Neuronal stem cell (in vitro differentiated cells): ENCODE measurements around the gene B3GALT6.

ENCODE experiments used
- DNase-seq: peaks from one replicate; pipeline ENCODE4 v3.0.0-alpha.2; 2013; ENCODE audit warnings: low spot score
- H2AFZ ChIP-seq: one replicate; pipeline ENCODE4 v1.6.1; 2013; ENCODE audit warnings: mild to moderate bottlenecking, low read length, inconsistent platforms
- H2AK5ac ChIP-seq: 2 replicates; pipeline ENCODE4 v1.6.1; 2013; ENCODE audit warnings: low read depth, mild to moderate bottlenecking, inconsistent platforms, low read length, moderate library complexity, mixed read lengths
- H2BK120ac ChIP-seq: 2 replicates; pipeline ENCODE4 v1.6.1; 2013; ENCODE audit warnings: low read depth, mild to moderate bottlenecking, inconsistent platforms, low read length, moderate library complexity, mixed read lengths
- H2BK12ac ChIP-seq: one replicate; pipeline ENCODE4 v1.6.1; 2013; ENCODE audit warnings: low read length, inconsistent platforms
- H2BK15ac ChIP-seq: 2 replicates; pipeline ENCODE4 v1.6.1; 2013; ENCODE audit warnings: mild to moderate bottlenecking, low read length, inconsistent platforms, mixed read lengths
- H2BK5ac ChIP-seq: one replicate; pipeline ENCODE4 v1.6.1; 2013; ENCODE audit warnings: inconsistent platforms, mild to moderate bottlenecking, low read length, moderate library complexity
- H3K14ac ChIP-seq: one replicate; pipeline ENCODE4 v1.6.1; 2013; ENCODE audit warnings: low read length, inconsistent platforms
- H3K18ac ChIP-seq: 2 replicates; pipeline ENCODE4 v1.6.1; 2013; ENCODE audit warnings: low read length, inconsistent platforms
- H3K23ac ChIP-seq: 2 replicates; pipeline ENCODE4 v1.6.1; 2013; ENCODE audit warnings: low read depth, mild to moderate bottlenecking, mixed read lengths, low read length, inconsistent platforms; ENCODE audit not compliant: poor library complexity
- H3K27ac ChIP-seq: replicated peaks from 3 replicates; pipeline ENCODE4 v1.5.1; 2013; ENCODE audit warnings: low read length, inconsistent platforms
- H3K27me3 ChIP-seq, 3 experiments: 2 replicates each; pipeline ENCODE4 v1.6.1; 2013; ENCODE audit warnings: low read length in 3 of 3, mild to moderate bottlenecking in 2 of 3, inconsistent platforms in 1 of 3, low read depth in 1 of 3, mixed read lengths in 1 of 3, moderate library complexity in 1 of 3; ENCODE audit not compliant: control insufficient read depth in 3 of 3, insufficient read depth in 3 of 3
- H3K36me3 ChIP-seq, 2 donors: replicated peaks in 1 of 2; 2 replicates each; pipeline ENCODE4 v1.6.1; 2013; ENCODE audit warnings: low read length in 2 of 2; ENCODE audit not compliant: control insufficient read depth in 2 of 2, insufficient read depth in 2 of 2
- H3K4ac ChIP-seq: 2 replicates; pipeline ENCODE4 v1.6.1; 2013; ENCODE audit warnings: inconsistent platforms, mild to moderate bottlenecking, low read length, moderate library complexity
- H3K4me1 ChIP-seq, 2 donors: 1 replicate in 1 of 2; 2 replicates in 1 of 2; pipeline ENCODE4 v1.6.1; 2013; ENCODE audit warnings: low read length in 2 of 2, low read depth in 1 of 2; ENCODE audit not compliant: control insufficient read depth in 2 of 2, insufficient read depth in 1 of 2
- H3K4me2 ChIP-seq: one replicate; pipeline ENCODE4 v1.6.1; 2013; ENCODE audit warnings: mild to moderate bottlenecking, low read length, inconsistent platforms; ENCODE audit not compliant: insufficient read depth, poor library complexity, severe bottlenecking
- H3K4me3 ChIP-seq, 2 donors: 2 replicates each; pipeline ENCODE4 v1.5.1; 2013; ENCODE audit warnings: low read length in 2 of 2, mild to moderate bottlenecking in 2 of 2, inconsistent platforms in 1 of 2, moderate library complexity in 1 of 2
- H3K79me1 ChIP-seq: one replicate; pipeline ENCODE4 v1.6.1; 2013; ENCODE audit warnings: low read depth, mild to moderate bottlenecking, inconsistent platforms, low read length, moderate library complexity
- H3K9ac ChIP-seq: one replicate; pipeline ENCODE4 v1.6.1; 2013; ENCODE audit warnings: mild to moderate bottlenecking, low read depth, low read length, inconsistent platforms; ENCODE audit not compliant: poor library complexity
- H3K9me3 ChIP-seq, 2 donors: replicated peaks in 1 of 2; 2 replicates each; pipeline versions ENCODE3 to v1.6.1; 2013; ENCODE audit warnings: low read length in 2 of 2, mild to moderate bottlenecking in 2 of 2, inconsistent platforms in 1 of 2, low read depth in 1 of 2, mixed read lengths in 1 of 2, moderate library complexity in 1 of 2; ENCODE audit not compliant: control insufficient read depth in 2 of 2, insufficient read depth in 1 of 2
- H4K8ac ChIP-seq: one replicate; pipeline ENCODE4 v1.6.1; 2013; ENCODE audit warnings: low read depth, mild to moderate bottlenecking, inconsistent platforms, low read length, moderate library complexity
- H4K91ac ChIP-seq: one replicate; pipeline ENCODE4 v1.6.1; 2013; ENCODE audit warnings: low read length, low read depth, mild to moderate bottlenecking, inconsistent platforms; ENCODE audit not compliant: poor library complexity
- WGBS, 2 donors: extraction: QIAGEN DNeasy Blood & Tissue Kit; methylation state at CpG; one replicate each; pipeline ENCODE4 v1.1.7; 2013; ENCODE audit warnings: missing lambda C conversion rate in 2 of 2, mixed read lengths in 1 of 2; ENCODE audit not compliant: insufficient read length in 2 of 2, insufficient replicate concordance in 1 of 2; ENCODE audit errors: extremely low coverage in 2 of 2; 5-methylcytosine and 5-hydroxymethylcytosine counted together

Gene B3GALT6

GRCh38 chr1:1215080-1215676 is 16.9 kb upstream of the B3GALT6 start:
- no peak for DNase-seq
- Histone ChIP-seq H2BK120ac (no peak overlapping the region), H4K91ac (no peak overlapping the region), H2BK12ac (no peak overlapping the region), H3K27ac (no peak overlapping the region), H3K14ac (no peak overlapping the region), H3K4me1 (no peaks in the 10 kb centered on the region), H2BK15ac (no peak overlapping the region), H3K4ac (no peak overlapping the region), H2BK5ac (peak overlapping the region; percentile 48), H2AK5ac (no peak overlapping the region), H2AFZ (no peak overlapping the region), H3K9me3 (no peaks in the 10 kb centered on the region), H3K4me2 (no peak overlapping the region), H3K23ac (peak overlapping the region; percentile 67), H3K36me3 (peaks cover 9 to 32% of the 10 kb centered on the region in 2 donors), H3K79me1 (peaks cover 1% of the 10 kb centered on the region), H3K9ac (no peak overlapping the region), H3K4me3 (no peak overlapping the region), H3K18ac (no peak overlapping the region), H4K8ac (no peak overlapping the region), H3K27me3 (peaks cover 0 to 2% (median 0%) of the 10 kb centered on the region in 3 experiments)
- no CpG with 5 or more reads among the region's 11 CpGs for WGBS, 2 donors

- Histone ChIP-seq H2BK12ac (no peak overlapping the region), H3K9me3 (no peaks in the 10 kb centered on the region), H3K18ac (no peak overlapping the region), H4K91ac (no peak overlapping the region), H3K4me2 (peak overlapping the region; percentile 11), H2BK120ac (no peak overlapping the region), H3K79me1 (peaks cover 1% of the 10 kb centered on the region), H3K4me3 (no peak overlapping the region), H3K14ac (peak overlapping the region; percentile 56), H3K27me3 (no peaks in the 10 kb centered on the region), H2BK15ac (no peak overlapping the region), H3K36me3 (peaks cover 9 to 39% of the 10 kb centered on the region in 2 donors), H4K8ac (peak overlapping the region; percentile 3), H3K4ac (no peak overlapping the region), H2AK5ac (no peak overlapping the region), H3K27ac (no peak overlapping the region), H2BK5ac (peak overlapping the region; percentile 48), H3K4me1 (no peaks in the 10 kb centered on the region), H3K23ac (peak overlapping the region; percentile 23), H2AFZ (no peak overlapping the region), H3K9ac (peak overlapping the region; percentile 44)
- WGBS, 2 donors: no CpG with 5 or more reads among the region's 21 CpGs
- DNase-seq: no peak
Measured at GRCh38 chr1:1215881-1216605, 16.0 kb upstream of the B3GALT6 start.

GRCh38 chr1:1216770-1217620 is 15.0 kb upstream of the B3GALT6 start:
- H2BK15ac ChIP-seq: no peak overlapping the region
- H3K4ac ChIP-seq: no peak overlapping the region
- no peak overlapping the region for H3K4me3 ChIP-seq
- no peak overlapping the region for H3K18ac ChIP-seq
- no peak overlapping the region for H3K14ac ChIP-seq
- peak overlapping the region; percentile 11 for H3K4me2 ChIP-seq
- no peak overlapping the region for H2BK12ac ChIP-seq
- H2AFZ ChIP-seq: no peak overlapping the region
- WGBS, 2 donors: no CpG with 5 or more reads among the region's 74 CpGs
- no peak overlapping the region for H4K8ac ChIP-seq
- H3K9me3 ChIP-seq: no peaks in the 10 kb centered on the region
- H2BK120ac ChIP-seq: no peak overlapping the region
- H2BK5ac ChIP-seq: no peak overlapping the region
- H3K79me1 ChIP-seq: no peaks in the 10 kb centered on the region
- no peaks in the 10 kb centered on the region for H3K27me3 ChIP-seq
- no peak for DNase-seq
- H4K91ac ChIP-seq: no peak overlapping the region
- no peak overlapping the region for H2AK5ac ChIP-seq
- no peaks in the 10 kb centered on the region for H3K4me1 ChIP-seq
- H3K9ac ChIP-seq: peak overlapping the region; percentile 44
- H3K23ac ChIP-seq: no peak overlapping the region
- no peak overlapping the region for H3K27ac ChIP-seq
- H3K36me3 ChIP-seq: peaks cover 10 to 49% of the 10 kb centered on the region in 2 donors
